Measurements from ENCODE around the gene TFCP2L1.

TFCP2L1 gene

DNA sequence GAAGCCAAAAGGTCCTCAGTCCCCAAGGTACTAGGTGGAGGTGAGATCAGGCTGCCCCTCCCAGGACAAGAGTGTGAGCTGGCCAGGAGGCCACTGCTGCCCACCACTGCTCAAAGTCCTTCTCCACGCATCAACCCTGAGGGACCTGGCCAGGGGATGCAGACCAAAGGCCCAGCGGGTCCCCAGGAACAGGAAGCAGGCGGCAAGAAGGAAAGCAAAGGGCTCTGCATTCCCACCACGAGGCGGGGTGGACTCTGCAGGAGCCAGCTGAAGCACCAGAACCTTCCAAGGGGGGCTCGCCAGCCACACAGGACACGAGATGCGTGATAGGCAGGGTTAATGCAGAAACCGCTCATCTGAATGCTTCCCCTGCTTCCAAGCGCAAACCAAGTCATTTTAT is 67.4 kb downstream of the TFCP2L1 start:
- H3K4me2 ChIP-seq (ENCODE audit: low read length): no peak overlapping the region
- no peaks in the 10 kb centered on the region for H3K36me3 ChIP-seq (ENCODE audit: insufficient read depth, low read length)
- no peaks in the 10 kb centered on the region for H3K9me3 ChIP-seq (ENCODE audit: low read length)
- H3K79me2 ChIP-seq (ENCODE audit: insufficient read depth, low read length): no peaks in the 10 kb centered on the region
- no peak overlapping the region for H3K4me3 ChIP-seq (ENCODE audit: low read depth, low read length, poor library complexity, severe bottlenecking)
- no peaks in the 10 kb centered on the region for H3K4me1 ChIP-seq (ENCODE audit: insufficient read depth, low read length, severe bottlenecking)
- no peak for TF ChIP-seq EZH2 (IDR thresholded peaks at IDR 0.05; ENCODE audit: borderline replicate concordance, low read length)
- TF ChIP-seq, protein P1, sequence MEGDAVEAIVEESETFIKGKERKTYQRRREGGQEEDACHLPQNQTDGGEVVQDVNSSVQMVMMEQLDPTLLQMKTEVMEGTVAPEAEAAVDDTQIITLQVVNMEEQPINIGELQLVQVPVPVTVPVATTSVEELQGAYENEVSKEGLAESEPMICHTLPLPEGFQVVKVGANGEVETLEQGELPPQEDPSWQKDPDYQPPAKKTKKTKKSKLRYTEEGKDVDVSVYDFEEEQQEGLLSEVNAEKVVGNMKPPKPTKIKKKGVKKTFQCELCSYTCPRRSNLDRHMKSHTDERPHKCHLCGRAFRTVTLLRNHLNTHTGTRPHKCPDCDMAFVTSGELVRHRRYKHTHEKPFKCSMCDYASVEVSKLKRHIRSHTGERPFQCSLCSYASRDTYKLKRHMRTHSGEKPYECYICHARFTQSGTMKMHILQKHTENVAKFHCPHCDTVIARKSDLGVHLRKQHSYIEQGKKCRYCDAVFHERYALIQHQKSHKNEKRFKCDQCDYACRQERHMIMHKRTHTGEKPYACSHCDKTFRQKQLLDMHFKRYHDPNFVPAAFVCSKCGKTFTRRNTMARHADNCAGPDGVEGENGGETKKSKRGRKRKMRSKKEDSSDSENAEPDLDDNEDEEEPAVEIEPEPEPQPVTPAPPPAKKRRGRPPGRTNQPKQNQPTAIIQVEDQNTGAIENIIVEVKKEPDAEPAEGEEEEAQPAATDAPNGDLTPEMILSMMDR (IDR thresholded peaks at IDR 0.05; ENCODE audit: low read length): no peak
- no peaks in the 10 kb centered on the region for H3F3A ChIP-seq (ENCODE audit: insufficient read depth, low read length)
- no peaks in the 10 kb centered on the region for H3K9me2 ChIP-seq (ENCODE audit: low read depth, low read length)
- H4K20me1 ChIP-seq (ENCODE audit: insufficient read depth, low read length): no peaks in the 10 kb centered on the region
- no peak overlapping the region for H2AFZ ChIP-seq (ENCODE audit: low read length)
- 0 out of 2 replicates have a peak, but pooled peaks cover 4% of the 10 kb centered on the region for H3K27me3 ChIP-seq (ENCODE audit: insufficient read depth, low read length)
- H3K27ac ChIP-seq (ENCODE audit: low read depth, low read length, poor library complexity, severe bottlenecking): no peak overlapping the region
- H3K9ac ChIP-seq (ENCODE audit: low read length): no peak overlapping the region

DNA sequence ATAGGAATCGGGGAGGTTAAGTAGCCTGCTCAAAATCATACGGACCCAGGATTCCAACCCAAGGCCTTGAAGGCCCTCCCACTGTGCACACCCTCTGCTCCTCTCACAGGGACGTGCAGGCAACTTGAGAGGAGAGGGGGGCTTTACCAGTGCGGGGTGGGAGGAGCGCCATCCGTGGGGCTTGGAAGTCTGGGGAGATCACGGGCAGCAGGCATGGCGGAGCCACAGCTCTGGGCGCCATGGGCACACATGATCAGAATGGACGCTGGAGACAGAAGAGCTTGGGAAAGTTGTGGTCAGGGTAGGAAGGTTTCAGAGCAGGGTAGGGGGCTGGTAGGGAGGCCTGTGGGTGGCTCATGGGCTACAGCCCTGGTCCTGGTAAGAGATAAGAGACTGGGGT is 70.7 kb downstream of the TFCP2L1 start:
- Histone ChIP-seq H3K36me3 (ENCODE audit: insufficient read depth, low read length) (no peaks in the 10 kb centered on the region), H3K9ac (ENCODE audit: low read length) (no peak overlapping the region), H2AFZ (ENCODE audit: low read length) (no peak overlapping the region), H3K27ac (ENCODE audit: low read depth, low read length, poor library complexity, severe bottlenecking) (no peak overlapping the region), H4K20me1 (ENCODE audit: insufficient read depth, low read length) (no peaks in the 10 kb centered on the region), H3K4me2 (ENCODE audit: low read length) (no peak overlapping the region), H3K4me1 (ENCODE audit: insufficient read depth, low read length, severe bottlenecking) (no peaks in the 10 kb centered on the region), H3K9me3 (ENCODE audit: low read length) (no peaks in the 10 kb centered on the region), H3F3A (ENCODE audit: insufficient read depth, low read length) (no peaks in the 10 kb centered on the region), H3K4me3 (ENCODE audit: low read depth, low read length, poor library complexity, severe bottlenecking) (no peak overlapping the region), H3K79me2 (ENCODE audit: insufficient read depth, low read length) (no peaks in the 10 kb centered on the region), H3K9me2 (ENCODE audit: low read depth, low read length) (no peaks in the 10 kb centered on the region), H3K27me3 (ENCODE audit: insufficient read depth, low read length) (0 out of 2 replicates have a peak, but pooled peaks cover 4% of the 10 kb centered on the region)
- TF ChIP-seq, protein P1 (IDR thresholded peaks at IDR 0.05; ENCODE audit: low read length): no peak
- TF ChIP-seq EZH2 (IDR thresholded peaks at IDR 0.05; ENCODE audit: borderline replicate concordance, low read length): no peak

DNA sequence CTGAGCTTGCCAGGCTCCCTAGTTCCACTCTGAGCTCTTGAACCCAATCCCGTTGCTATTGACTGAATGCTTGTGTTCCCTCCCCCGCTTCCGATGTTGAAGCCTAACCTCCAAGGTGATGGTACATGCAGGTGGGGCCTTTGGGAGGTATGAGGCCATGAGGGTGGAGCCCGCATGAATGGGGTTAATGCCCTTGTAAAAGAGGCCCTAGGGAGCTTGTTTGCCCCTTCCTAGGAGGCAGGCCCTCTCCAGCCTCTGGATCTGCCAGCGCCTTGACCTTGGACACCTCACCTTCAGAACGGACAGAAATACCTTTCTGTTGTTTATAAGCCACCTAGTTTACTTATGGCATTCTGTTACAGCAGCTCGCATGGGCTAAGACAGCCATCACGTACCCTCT is 71.6 kb downstream of the TFCP2L1 start:
- Histone ChIP-seq H2AFZ (ENCODE audit: low read length) (no peak overlapping the region), H4K20me1 (ENCODE audit: insufficient read depth, low read length) (no peaks in the 10 kb centered on the region), H3K9me3 (ENCODE audit: low read length) (no peaks in the 10 kb centered on the region), H3K27me3 (ENCODE audit: insufficient read depth, low read length) (0 out of 2 replicates have a peak, but pooled peaks cover 4% of the 10 kb centered on the region), H3K4me1 (ENCODE audit: insufficient read depth, low read length, severe bottlenecking) (no peaks in the 10 kb centered on the region), H3K36me3 (ENCODE audit: insufficient read depth, low read length) (no peaks in the 10 kb centered on the region), H3K4me3 (ENCODE audit: low read depth, low read length, poor library complexity, severe bottlenecking) (no peak overlapping the region), H3K27ac (ENCODE audit: low read depth, low read length, poor library complexity, severe bottlenecking) (no peak overlapping the region), H3K79me2 (ENCODE audit: insufficient read depth, low read length) (no peaks in the 10 kb centered on the region), H3K4me2 (ENCODE audit: low read length) (no peak overlapping the region), H3F3A (ENCODE audit: insufficient read depth, low read length) (no peaks in the 10 kb centered on the region), H3K9me2 (ENCODE audit: low read depth, low read length) (no peaks in the 10 kb centered on the region), H3K9ac (ENCODE audit: low read length) (no peak overlapping the region)
- TF ChIP-seq, protein P1 (IDR thresholded peaks at IDR 0.05; ENCODE audit: low read length): no peak
- no peak for TF ChIP-seq EZH2 (IDR thresholded peaks at IDR 0.05; ENCODE audit: borderline replicate concordance, low read length)

Measured in OCI-LY1 (cell line).